Type B pancreatic cell (in vitro differentiated cells): ENCODE data around the gene CSF2RB. TPM values are rescaled to one million over a fixed set of nuclear protein-coding genes. Genes with fewer than 3 reads are reported as not detected.

ENCODE experiments used
- DNase-seq: peaks from one replicate; pipeline ENCODE4 v3.0.0; 2021; ENCODE audit warnings: mixed read lengths; ENCODE audit not compliant: unreplicated experiment; ENCODE audit errors: extremely low spot score
- H3K27ac Mint-ChIP-seq: 2 replicates; pipeline ENCODE4 v1.8.0; 2021; ENCODE audit warnings: mild to moderate bottlenecking, mixed read lengths
- H3K27me3 Mint-ChIP-seq: 2 replicates; pipeline ENCODE4 v1.8.0; 2021; ENCODE audit warnings: mixed read lengths
- H3K36me3 Mint-ChIP-seq: 2 replicates; pipeline ENCODE4 v1.8.0; 2021; ENCODE audit warnings: mixed read lengths
- H3K4me1 Mint-ChIP-seq: one replicate; pipeline ENCODE4 v1.8.0; 2021; ENCODE audit warnings: mixed read lengths; ENCODE audit not compliant: unreplicated experiment
- H3K4me3 Mint-ChIP-seq: 2 replicates; pipeline ENCODE4 v1.8.0; 2021; ENCODE audit warnings: mild to moderate bottlenecking, mixed read lengths
- H3K9me3 Mint-ChIP-seq: 2 replicates; pipeline ENCODE4 v1.8.0; 2021; ENCODE audit warnings: mixed read lengths
- total RNA-seq: library from RNA; stranded (reverse); gene quantifications from 2 replicates; pipeline ENCODE4 v1.2.1, GENCODE V29; 2021; ENCODE audit warnings: low replicate concordance
- TF ChIP-seq, protein P1 (sequence below): fragments of 200-600 bp; sonication (generic); conservative IDR thresholded peaks from 2 replicates; pipeline ENCODE4 v1.5.0; 2021; ENCODE audit warnings: antibody characterized with exemption, mild to moderate bottlenecking

CSF2RB gene
- total RNA-seq, 1 donor from 2014 or later: 0.72 TPM

DNA sequence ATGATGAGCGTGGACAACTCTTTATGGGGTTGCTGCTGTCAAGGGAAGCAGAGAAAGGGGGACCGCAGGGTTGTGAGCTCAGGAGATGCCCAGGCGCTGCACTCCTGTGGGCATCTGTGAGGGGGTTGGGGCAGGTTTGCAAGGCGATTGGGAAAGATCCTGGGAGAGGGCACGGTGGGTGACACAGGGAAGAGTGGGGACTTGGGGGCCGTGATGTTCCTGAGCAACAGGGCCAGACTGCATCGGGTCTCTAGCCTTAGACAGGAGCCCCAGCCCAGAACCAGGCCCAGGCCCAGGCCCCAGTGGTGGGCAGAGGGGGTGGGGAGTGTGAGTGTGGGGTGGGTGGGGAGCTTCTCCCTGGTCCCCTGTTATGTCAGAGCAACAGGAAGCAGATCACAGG is 38.3 kb downstream of the CSF2RB start:
- no peaks in the 10 kb centered on the region for H3K4me1 Mint-ChIP-seq
- no peak overlapping the region for H3K4me3 Mint-ChIP-seq
- peaks cover 53% of the 10 kb centered on the region for H3K27me3 Mint-ChIP-seq

DNA sequence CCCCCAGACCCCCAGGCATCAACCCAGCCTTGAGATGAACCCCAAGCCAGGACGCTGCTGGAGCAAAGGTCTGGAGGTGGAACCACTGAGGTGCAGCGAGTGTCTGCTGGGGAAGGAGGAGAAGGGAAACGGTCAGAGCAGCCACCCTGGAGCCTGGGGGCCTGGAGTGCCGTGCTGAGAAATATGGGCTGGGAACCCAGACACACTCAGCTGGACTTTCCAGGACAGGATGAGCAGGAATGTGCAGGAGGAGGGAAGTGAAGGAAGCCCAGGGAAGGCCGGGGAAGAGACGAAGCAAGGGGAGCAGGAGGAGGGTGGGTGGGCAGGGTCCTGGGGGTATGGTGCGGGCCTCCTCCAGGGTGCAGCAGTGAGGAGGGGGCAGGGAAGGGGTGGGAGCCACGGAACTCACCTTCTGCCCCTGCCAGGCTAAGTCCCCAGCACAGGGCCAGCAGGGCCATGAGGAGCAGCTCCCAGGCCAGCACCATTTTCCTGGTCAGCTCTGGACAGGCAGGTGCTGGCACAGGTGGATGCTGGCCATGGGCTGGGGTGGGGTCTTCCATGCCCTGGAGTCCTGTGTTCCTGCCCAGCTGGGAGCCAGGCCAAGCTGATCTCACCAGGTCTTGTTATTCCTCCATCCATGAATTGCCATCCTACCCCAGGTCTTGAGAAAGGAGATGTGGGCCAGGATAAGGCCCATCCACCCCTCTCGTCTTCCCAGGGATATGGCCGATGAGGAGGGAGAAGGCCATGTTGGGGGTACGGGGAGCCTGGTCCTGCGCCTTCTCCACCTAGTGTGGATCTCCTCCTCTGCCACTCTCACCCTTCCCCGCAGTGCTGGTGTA is 40.0 kb downstream of the CSF2RB start:
- DNase-seq: no peak
- H3K27me3 Mint-ChIP-seq: peaks cover 47% of the 10 kb centered on the region
- H3K36me3 Mint-ChIP-seq: no peaks in the 10 kb centered on the region
- no peaks in the 10 kb centered on the region for H3K4me1 Mint-ChIP-seq
- H3K4me3 Mint-ChIP-seq: no peak overlapping the region
- H3K9me3 Mint-ChIP-seq: no peaks in the 10 kb centered on the region
- TF ChIP-seq, protein P1, sequence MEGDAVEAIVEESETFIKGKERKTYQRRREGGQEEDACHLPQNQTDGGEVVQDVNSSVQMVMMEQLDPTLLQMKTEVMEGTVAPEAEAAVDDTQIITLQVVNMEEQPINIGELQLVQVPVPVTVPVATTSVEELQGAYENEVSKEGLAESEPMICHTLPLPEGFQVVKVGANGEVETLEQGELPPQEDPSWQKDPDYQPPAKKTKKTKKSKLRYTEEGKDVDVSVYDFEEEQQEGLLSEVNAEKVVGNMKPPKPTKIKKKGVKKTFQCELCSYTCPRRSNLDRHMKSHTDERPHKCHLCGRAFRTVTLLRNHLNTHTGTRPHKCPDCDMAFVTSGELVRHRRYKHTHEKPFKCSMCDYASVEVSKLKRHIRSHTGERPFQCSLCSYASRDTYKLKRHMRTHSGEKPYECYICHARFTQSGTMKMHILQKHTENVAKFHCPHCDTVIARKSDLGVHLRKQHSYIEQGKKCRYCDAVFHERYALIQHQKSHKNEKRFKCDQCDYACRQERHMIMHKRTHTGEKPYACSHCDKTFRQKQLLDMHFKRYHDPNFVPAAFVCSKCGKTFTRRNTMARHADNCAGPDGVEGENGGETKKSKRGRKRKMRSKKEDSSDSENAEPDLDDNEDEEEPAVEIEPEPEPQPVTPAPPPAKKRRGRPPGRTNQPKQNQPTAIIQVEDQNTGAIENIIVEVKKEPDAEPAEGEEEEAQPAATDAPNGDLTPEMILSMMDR: no peak
- H3K27ac Mint-ChIP-seq: no peak overlapping the region

More for the DNA sequence above, 38.3 kb downstream of the CSF2RB start:
- no peak for DNase-seq
- Mint-ChIP-seq H3K36me3 (no peaks in the 10 kb centered on the region), H3K27ac (no peak overlapping the region), H3K9me3 (no peaks in the 10 kb centered on the region)
- TF ChIP-seq, protein P1: no peak

DNA sequence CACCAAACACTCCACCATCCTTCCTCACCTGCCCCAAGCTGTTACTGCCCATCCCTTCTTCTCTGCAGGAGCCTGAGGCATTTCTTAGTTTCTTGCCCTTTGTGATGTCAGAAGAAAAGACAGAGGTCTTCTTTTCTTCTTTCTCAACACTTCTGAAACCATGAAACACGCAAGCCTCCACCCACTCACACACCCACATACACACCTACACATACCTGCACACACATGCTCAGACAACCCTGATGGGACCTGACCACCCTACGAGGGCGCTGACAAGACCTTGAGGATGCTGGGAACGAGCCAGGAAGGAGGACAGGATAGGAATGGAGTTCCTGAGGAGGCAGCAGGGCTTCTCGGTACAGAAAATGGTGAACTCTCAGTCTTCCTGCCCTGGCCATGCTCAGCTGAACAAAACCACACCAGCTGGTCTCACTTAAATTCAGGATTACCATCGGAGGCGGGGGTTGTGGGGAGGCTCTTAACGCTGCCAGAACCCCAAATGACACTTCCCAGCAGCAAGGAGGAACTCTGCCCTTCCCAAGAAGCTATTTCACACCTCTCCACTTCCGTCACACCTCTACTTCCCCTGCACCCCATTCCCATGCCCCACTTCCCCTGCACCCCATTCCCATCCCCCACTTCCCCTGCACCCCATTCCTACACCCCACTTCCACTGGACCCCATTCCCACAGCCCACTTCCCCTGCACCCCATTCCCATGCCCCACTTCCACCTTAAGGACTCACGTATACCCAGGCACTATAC is 41.0 kb downstream of the CSF2RB start:
- DNase-seq: no peak
- Mint-ChIP-seq H3K9me3 (no peaks in the 10 kb centered on the region), H3K36me3 (no peaks in the 10 kb centered on the region), H3K4me3 (no peak overlapping the region), H3K27me3 (peaks cover 40% of the 10 kb centered on the region), H3K27ac (no peak overlapping the region), H3K4me1 (no peaks in the 10 kb centered on the region)
- TF ChIP-seq, protein P1: no peak

GRCh38 chr22:36955691-36956090 is 42.3 kb downstream of the CSF2RB start:
- Mint-ChIP-seq H3K4me3 (no peak overlapping the region), H3K27me3 (peaks cover 45% of the 10 kb centered on the region), H3K36me3 (no peaks in the 10 kb centered on the region), H3K4me1 (no peaks in the 10 kb centered on the region), H3K9me3 (no peaks in the 10 kb centered on the region), H3K27ac (no peak overlapping the region)
- DNase-seq: no peak
- TF ChIP-seq, protein P1: no peak

DNA sequence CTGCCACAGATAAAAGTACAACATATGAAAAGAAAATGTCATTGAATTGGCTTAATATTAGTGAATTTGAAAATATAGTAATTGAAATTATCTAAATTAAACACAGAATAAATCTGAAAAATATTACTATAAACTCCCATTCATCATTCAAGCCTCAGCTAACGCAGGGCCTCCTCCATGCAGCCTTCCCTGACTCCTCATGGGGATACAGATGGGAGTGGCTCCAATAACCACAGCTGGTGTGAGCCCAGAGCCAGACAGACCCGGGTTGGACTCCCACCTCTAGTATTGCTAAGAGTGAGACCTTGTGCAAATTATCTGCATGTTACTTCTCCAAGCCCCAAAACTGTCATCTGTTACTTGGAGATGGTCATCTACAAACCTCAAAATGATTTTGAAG is 44.9 kb downstream of the CSF2RB start:
- no peak for DNase-seq
- H3K4me1 Mint-ChIP-seq: no peaks in the 10 kb centered on the region
- no peaks in the 10 kb centered on the region for H3K36me3 Mint-ChIP-seq
- peaks cover 52% of the 10 kb centered on the region for H3K27me3 Mint-ChIP-seq
- no peaks in the 10 kb centered on the region for H3K9me3 Mint-ChIP-seq
- TF ChIP-seq, protein P1: no peak
- H3K27ac Mint-ChIP-seq: no peak overlapping the region
- no peak overlapping the region for H3K4me3 Mint-ChIP-seq
